Measurements from ENCODE around the gene GPR173. TPM values are rescaled to one million over a fixed set of nuclear protein-coding genes. Genes with fewer than 3 reads are reported as not detected.

Gene GPR173
- total RNA-seq, 1 donor from 2014 or later: 2.5 TPM

GRCh38 chrX:53089224-53089842, 40.7 kb downstream of the GPR173 start:
- DNase-seq (ENCODE audit: low read depth): peak; percentile 43

GRCh38 chrX:53089925-53090324, 41.3 kb downstream of the GPR173 start:
- DNase-seq (ENCODE audit: low read depth): no peak

GRCh38 chrX:53091354-53091753, 42.8 kb downstream of the GPR173 start:
- no peak for DNase-seq (ENCODE audit: low read depth)

GRCh38 chrX:53093177-53093655, 44.6 kb downstream of the GPR173 start:
- peak; percentile 73 for DNase-seq (ENCODE audit: low read depth)

GRCh38 chrX:53093748-53094581, 45.4 kb downstream of the GPR173 start, which contains the start of gene KANTR:
KANTR (plus strand) TSS chrX:53094142; CDS start chrX:53124273, 30,131 bp downstream.
- peak; percentile 96 for DNase-seq (ENCODE audit: low read depth)

GRCh38 chrX:53094582-53094905, 46.0 kb downstream of the GPR173 start:
- DNase-seq (ENCODE audit: low read depth): no peak

GRCh38 chrX:53095796-53096195, 47.2 kb downstream of the GPR173 start:
- DNase-seq (ENCODE audit: low read depth): no peak

- no peak for DNase-seq (ENCODE audit: low read depth)
Measured at GRCh38 chrX:53114864-53115549, 66.4 kb downstream of the GPR173 start.

- DNase-seq (ENCODE audit: low read depth): no peak
Measured at GRCh38 chrX:53115550-53115874, 66.9 kb downstream of the GPR173 start.

- no peak for DNase-seq (ENCODE audit: low read depth)
Measured at GRCh38 chrX:53116101-53116500, 67.5 kb downstream of the GPR173 start.

- DNase-seq (ENCODE audit: low read depth): no peak
Measured at GRCh38 chrX:53122013-53122412, 73.4 kb downstream of the GPR173 start.

GRCh38 chrX:53125506-53125905, 76.9 kb downstream of the GPR173 start:
- DNase-seq (ENCODE audit: low read depth): no peak

- no peak for DNase-seq (ENCODE audit: low read depth)
Measured at GRCh38 chrX:53126377-53126776, 77.8 kb downstream of the GPR173 start.

GRCh38 chrX:53128097-53128749, 79.6 kb downstream of the GPR173 start:
- no peak for DNase-seq (ENCODE audit: low read depth)

Other genes with a start within 250 kb of the GPR173 start
- gene XAGE5, start 237.5 kb upstream of the GPR173 start, total RNA-seq: not detected in 2 replicates
- not detected in 2 replicates for gene XAGE3, start 180.7 kb upstream of the GPR173 start, total RNA-seq
- 19.3 and 22.8 TPM in 2 replicates for gene FAM156B, start 151.5 kb upstream of the GPR173 start, total RNA-seq
- 16.7 and 30.5 TPM in 2 replicates for gene FAM156A, start 90.3 kb upstream of the GPR173 start, total RNA-seq
- gene TSPYL2, start 33.6 kb downstream of the GPR173 start, total RNA-seq: 14.5 and 19.9 TPM in 2 replicates
- 3.3 and 4.2 TPM in 2 replicates for gene KANTR, start 45.4 kb downstream of the GPR173 start, total RNA-seq
- 71.4 and 88.3 TPM in 2 replicates for gene KDM5C, start 176.4 kb downstream of the GPR173 start, total RNA-seq
- gene IQSEC2, start 232.8 kb downstream of the GPR173 start, total RNA-seq: 9.2 and 12.3 TPM in 2 replicates

Data from myocyte (in vitro differentiated cells).